Measurements from ENCODE around the gene CENPW.

CENPW gene

GRCh38 chr6:126339796-126340609, at the start of gene CENPW:
Gene CENPW (plus strand): TSS chr6:126340115. CDS start chr6:126340274, 159 bp downstream.
- peak; percentile 65 for DNase-seq

GRCh38 chr6:126293891-126294524, 45.9 kb upstream of the CENPW start:
- DNase-seq = no peak

- DNase-seq = no peak
Observed at GRCh38 chr6:126300126-126300525, 39.8 kb upstream of the CENPW start.

GRCh38 chr6:126300735-126301134, 39.2 kb upstream of the CENPW start:
- DNase-seq = no peak

GRCh38 chr6:126302191-126302590, 37.7 kb upstream of the CENPW start:
- no peak for DNase-seq

GRCh38 chr6:126307849-126308248, 32.1 kb upstream of the CENPW start:
- no peak for DNase-seq

GRCh38 chr6:126308362-126308761, 31.6 kb upstream of the CENPW start:
- DNase-seq = no peak

GRCh38 chr6:126312013-126312665, 27.8 kb upstream of the CENPW start:
- DNase-seq = no peak

- DNase-seq = no peak
Observed at GRCh38 chr6:126313941-126314340, 26.0 kb upstream of the CENPW start.

- DNase-seq = no peak
Observed at GRCh38 chr6:126318797-126319196, 21.1 kb upstream of the CENPW start.

- no peak for DNase-seq
Observed at GRCh38 chr6:126333729-126334128, 6.2 kb upstream of the CENPW start.

GRCh38 chr6:126335210-126335609, 4.7 kb upstream of the CENPW start:
- no peak for DNase-seq

GRCh38 chr6:126337323-126337722, 2.6 kb upstream of the CENPW start:
- no peak for DNase-seq

GRCh38 chr6:126341126-126341525, 1.2 kb downstream of the CENPW start:
- no peak for DNase-seq

GRCh38 chr6:126344181-126344580, 4.3 kb downstream of the CENPW start:
- no peak for DNase-seq

GRCh38 chr6:126351960-126352359, 12.0 kb downstream of the CENPW start:
- DNase-seq = no peak

GRCh38 chr6:126352514-126352913, 12.6 kb downstream of the CENPW start:
- DNase-seq = no peak

- DNase-seq = no peak
Observed at GRCh38 chr6:126356526-126356925, 16.6 kb downstream of the CENPW start.

- DNase-seq = no peak
Observed at GRCh38 chr6:126359936-126360537, 20.1 kb downstream of the CENPW start.

GRCh38 chr6:126361832-126362440, 22.0 kb downstream of the CENPW start:
- no peak for DNase-seq

GRCh38 chr6:126367849-126368248, 27.9 kb downstream of the CENPW start:
- DNase-seq = no peak

GRCh38 chr6:126372626-126373025, 32.7 kb downstream of the CENPW start:
- DNase-seq = no peak

GRCh38 chr6:126373344-126373743, 33.4 kb downstream of the CENPW start:
- no peak for DNase-seq

Data from NCI-H510A treated with DMSO at 0.1 percent for 48 hours (cell line).